SJCRH30 (cell line): ENCODE data around the gene PANX1. TPM values are rescaled to one million over a fixed set of nuclear protein-coding genes. Genes with fewer than 3 reads are reported as not detected.

ENCODE experiments used
- DNase-seq, 2 experiments: peaks; one replicate each; pipeline ENCODE4 v3.0.0-alpha.2; 2015 to 2020
- H3K27ac ChIP-seq: fragments of 250-450 bp; sonication (Bioruptor Pico); 2 replicates; pipeline ENCODE4 v1.5.1; 2020; ENCODE audit warnings: mild to moderate bottlenecking, moderate library complexity
- H3K27me3 ChIP-seq: fragments of 250-450 bp; sonication (Bioruptor Pico); 2 replicates; pipeline ENCODE4 v1.5.1; 2020; ENCODE audit warnings: mild to moderate bottlenecking, moderate library complexity
- H3K36me3 ChIP-seq: fragments of 250-450 bp; sonication (Bioruptor Pico); 2 replicates; pipeline ENCODE4 v1.5.1; 2020; ENCODE audit warnings: mild to moderate bottlenecking, moderate library complexity
- H3K4me1 ChIP-seq: fragments of 250-450 bp; sonication (Bioruptor Pico); 2 replicates; pipeline ENCODE4 v1.5.1; 2020; ENCODE audit warnings: mild to moderate bottlenecking, moderate library complexity
- H3K4me3 ChIP-seq: fragments of 250-450 bp; sonication (Bioruptor Pico); 2 replicates; pipeline ENCODE4 v1.5.1; 2020; ENCODE audit warnings: mild to moderate bottlenecking, moderate library complexity
- H3K9me3 ChIP-seq: fragments of 250-450 bp; sonication (Bioruptor Pico); replicated peaks from 2 replicates; pipeline ENCODE4 v1.5.1; 2020; ENCODE audit warnings: mild to moderate bottlenecking, moderate library complexity
- total RNA-seq: library from RNA; depleted of rRNA; stranded (reverse); fragments of >200 nt; shearing (Covaris generic); gene quantifications from 2 replicates; pipeline ENCODE4 v1.2.3, GENCODE V29; 2014; rRNA removed

PANX1 gene, protein sequence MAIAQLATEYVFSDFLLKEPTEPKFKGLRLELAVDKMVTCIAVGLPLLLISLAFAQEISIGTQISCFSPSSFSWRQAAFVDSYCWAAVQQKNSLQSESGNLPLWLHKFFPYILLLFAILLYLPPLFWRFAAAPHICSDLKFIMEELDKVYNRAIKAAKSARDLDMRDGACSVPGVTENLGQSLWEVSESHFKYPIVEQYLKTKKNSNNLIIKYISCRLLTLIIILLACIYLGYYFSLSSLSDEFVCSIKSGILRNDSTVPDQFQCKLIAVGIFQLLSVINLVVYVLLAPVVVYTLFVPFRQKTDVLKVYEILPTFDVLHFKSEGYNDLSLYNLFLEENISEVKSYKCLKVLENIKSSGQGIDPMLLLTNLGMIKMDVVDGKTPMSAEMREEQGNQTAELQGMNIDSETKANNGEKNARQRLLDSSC
- 22.1 and 22.5 TPM in 2 replicates for total RNA-seq

DNA sequence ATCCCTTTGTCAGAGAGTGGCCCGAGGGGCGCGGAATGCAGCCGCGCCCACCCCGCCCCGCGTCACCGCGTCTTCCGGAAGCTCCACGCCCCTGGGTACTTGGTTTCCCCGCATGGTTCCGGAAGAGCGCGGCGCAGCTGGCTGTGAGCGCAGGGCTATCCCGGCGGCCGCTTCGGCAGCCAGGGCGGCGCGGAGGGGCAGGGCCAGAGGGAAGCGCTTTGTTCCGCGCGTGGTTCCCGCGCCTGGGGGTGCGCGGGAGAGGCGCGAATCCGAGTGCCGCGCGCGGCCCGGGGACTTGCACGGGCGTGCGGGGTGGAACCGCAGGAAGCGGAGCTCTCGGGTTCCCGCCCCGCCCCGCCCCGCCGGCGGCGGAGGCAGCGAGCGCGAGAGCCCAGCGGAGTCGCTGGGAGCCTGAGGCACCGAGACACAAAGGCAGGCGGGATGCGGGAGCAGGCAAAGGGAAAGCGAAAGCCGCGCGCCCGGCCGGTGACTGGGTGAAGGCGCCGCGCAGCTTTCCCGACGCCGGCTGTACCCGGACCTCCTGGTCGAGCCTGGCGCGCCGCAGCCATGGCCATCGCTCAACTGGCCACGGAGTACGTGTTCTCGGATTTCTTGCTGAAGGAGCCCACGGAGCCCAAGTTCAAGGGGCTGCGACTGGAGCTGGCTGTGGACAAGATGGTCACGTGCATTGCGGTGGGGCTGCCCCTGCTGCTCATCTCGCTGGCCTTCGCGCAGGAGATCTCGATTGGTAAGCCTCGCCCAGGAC, at the start of gene PANX1:
Gene PANX1, plus strand, starts transcription at position 96 of the 766 bp plus-strand sequence. Its CDS starts 472 bp downstream, at position 568.
- DNase-seq, result peak; percentile 71 to 79
- Histone ChIP-seq H3K27ac (peak within 1 kb of the TSS; percentile 93), H3K36me3 (no peaks in the 10 kb centered on the region), H3K9me3 (no peaks in the 10 kb centered on the region), H3K4me1 (no peaks in the 10 kb centered on the region), H3K4me3 (peak within 1 kb of the TSS; percentile 88), H3K27me3 (no peaks in the 10 kb centered on the region)

DNA sequence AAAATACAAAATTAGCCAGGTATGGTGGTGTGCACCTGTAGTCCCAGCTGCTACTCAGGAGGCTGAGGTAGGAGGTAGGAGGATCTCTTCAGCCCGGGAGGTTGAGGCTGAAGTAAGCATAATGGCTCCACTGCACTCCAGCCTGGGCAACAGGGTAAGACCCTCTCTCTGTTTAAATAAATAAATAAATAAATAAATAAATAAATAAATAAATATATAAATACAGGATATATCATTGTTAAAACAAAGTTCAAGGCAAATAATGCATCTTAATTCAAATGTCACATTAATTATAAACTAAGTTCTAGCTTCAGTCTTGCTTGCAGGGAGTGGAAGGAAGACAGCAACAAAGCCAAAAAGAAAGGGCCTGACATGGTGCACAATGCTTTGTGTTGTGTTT, 44.5 kb upstream of the PANX1 start:
- H3K27ac ChIP-seq, result no peak overlapping the region
- H3K36me3 ChIP-seq, result no peaks in the 10 kb centered on the region

DNA sequence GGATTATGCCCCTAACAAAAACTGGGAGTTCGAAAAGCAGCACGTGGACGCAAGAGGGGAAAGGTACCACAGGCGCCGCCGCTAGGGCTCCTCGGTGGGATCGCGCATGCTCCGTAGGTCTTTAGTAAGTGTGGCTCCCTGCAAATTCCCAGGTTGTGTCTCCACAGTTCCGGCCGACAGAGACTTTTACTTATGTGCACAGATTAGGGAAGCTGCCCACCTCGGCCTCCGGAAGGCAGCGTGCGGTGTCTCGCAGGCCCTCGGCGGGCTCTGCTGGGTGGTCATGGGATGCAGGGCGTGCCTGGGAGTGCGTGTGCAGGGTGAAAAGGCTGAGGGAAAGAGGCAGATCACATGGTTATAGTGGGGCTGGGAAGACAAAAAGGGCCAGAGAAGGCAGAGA, 39.7 kb upstream of the PANX1 start:
- DNase-seq, result no peak
- H3K27me3 ChIP-seq, result no peaks in the 10 kb centered on the region
- no peaks in the 10 kb centered on the region for H3K4me1 ChIP-seq
- no peak overlapping the region for H3K27ac ChIP-seq
- no peak overlapping the region for H3K4me3 ChIP-seq
- no peaks in the 10 kb centered on the region for H3K36me3 ChIP-seq
- no peaks in the 10 kb centered on the region for H3K9me3 ChIP-seq

More for the DNA sequence above, 44.5 kb upstream of the PANX1 start:
- Histone ChIP-seq H3K4me1 (no peaks in the 10 kb centered on the region), H3K27me3 (no peaks in the 10 kb centered on the region), H3K4me3 (no peak overlapping the region), H3K9me3 (no peaks in the 10 kb centered on the region)
- DNase-seq, result no peak

DNA sequence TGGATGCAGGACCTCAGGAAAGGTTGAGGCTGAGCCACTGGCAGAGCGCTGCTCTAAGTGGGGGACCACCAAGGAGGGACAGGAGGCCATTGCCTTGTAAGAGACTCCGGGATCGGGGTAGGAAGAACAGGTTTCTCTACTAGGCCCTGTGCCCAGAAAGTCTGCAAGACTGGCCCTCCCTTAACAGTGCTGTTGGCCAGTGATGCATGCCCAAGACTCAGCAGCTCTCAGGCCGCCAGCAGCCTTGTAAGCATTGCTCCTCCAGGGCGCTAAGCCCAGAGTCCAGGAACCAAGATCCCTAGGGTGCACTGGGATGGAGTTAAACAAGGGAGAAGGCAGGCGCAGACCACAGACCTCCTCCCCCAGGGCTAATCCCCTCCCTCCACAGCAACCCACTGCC, 39.3 kb upstream of the PANX1 start:
- Histone ChIP-seq H3K9me3 (no peaks in the 10 kb centered on the region), H3K27ac (no peak overlapping the region), H3K36me3 (no peaks in the 10 kb centered on the region), H3K4me1 (no peaks in the 10 kb centered on the region), H3K27me3 (no peaks in the 10 kb centered on the region), H3K4me3 (no peak overlapping the region)
- DNase-seq, result no peak

DNA sequence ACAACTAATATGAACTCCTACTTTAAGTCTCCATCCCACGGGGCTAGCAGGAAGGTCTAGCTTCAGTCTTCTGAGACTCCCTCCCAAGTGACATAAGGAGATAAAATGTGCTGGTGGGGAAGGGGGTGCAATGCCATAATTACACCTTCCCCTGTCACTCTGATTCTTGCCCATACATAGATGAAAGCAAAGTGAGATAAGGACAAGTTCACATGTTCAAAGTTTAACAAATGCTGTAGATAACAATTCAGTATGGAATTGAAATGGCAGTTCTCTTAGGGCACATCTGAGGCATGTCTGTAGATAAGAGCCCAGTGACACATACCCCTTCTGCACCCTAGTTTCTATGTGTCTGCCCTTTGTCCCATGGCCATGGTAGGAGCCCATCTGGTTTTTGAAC, 38.2 kb upstream of the PANX1 start:
- no peaks in the 10 kb centered on the region for H3K36me3 ChIP-seq
- no peak overlapping the region for H3K4me3 ChIP-seq
- no peaks in the 10 kb centered on the region for H3K4me1 ChIP-seq
- H3K27me3 ChIP-seq, result no peaks in the 10 kb centered on the region
- no peaks in the 10 kb centered on the region for H3K9me3 ChIP-seq
- no peak for DNase-seq
- no peak overlapping the region for H3K27ac ChIP-seq

DNA sequence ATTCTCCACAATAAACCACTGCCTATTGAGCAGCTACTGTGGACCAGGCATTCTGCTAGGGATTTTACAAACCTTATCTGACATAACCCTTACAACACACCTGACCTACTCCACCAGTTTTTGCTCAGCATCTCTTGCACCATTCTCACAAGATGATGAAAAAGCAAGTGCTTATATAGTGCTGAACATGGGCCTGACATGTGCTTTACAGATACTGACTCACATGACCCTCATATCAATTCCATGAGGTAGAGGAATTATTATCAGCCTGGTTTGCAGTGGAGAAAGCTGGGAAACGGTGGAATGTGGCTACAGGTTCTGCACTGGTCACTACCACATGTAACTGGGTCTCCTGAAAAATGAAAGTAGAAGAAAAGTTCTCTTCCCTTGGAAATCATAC, 37.5 kb upstream of the PANX1 start:
- H3K27ac ChIP-seq, result no peak overlapping the region
- H3K27me3 ChIP-seq, result no peaks in the 10 kb centered on the region
- no peaks in the 10 kb centered on the region for H3K36me3 ChIP-seq
- H3K4me3 ChIP-seq, result no peak overlapping the region
- H3K9me3 ChIP-seq, result no peaks in the 10 kb centered on the region
- no peaks in the 10 kb centered on the region for H3K4me1 ChIP-seq
- DNase-seq, result no peak

DNA sequence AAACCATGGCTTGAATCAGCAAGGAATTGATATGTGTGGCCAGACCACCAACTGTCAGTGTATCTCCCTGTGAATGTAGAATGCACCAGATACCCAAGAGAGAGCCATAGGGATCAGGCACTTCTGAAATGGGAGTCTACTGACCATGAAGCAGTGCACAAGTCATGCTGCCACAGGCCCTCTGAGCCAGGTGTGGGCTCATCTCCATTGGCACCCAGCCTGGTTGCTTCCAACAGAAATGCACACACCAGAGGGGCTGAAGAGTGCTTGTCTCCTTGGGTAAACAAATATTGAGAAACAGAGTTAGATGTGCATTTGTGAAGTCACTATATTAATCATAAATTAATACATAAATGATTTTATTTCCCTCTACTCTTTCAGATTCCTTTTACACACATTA, 28.4 kb upstream of the PANX1 start:
- Histone ChIP-seq H3K4me1 (no peaks in the 10 kb centered on the region), H3K27ac (no peak overlapping the region), H3K4me3 (no peak overlapping the region), H3K9me3 (no peaks in the 10 kb centered on the region), H3K36me3 (no peaks in the 10 kb centered on the region), H3K27me3 (no peaks in the 10 kb centered on the region)
- no peak for DNase-seq

DNA sequence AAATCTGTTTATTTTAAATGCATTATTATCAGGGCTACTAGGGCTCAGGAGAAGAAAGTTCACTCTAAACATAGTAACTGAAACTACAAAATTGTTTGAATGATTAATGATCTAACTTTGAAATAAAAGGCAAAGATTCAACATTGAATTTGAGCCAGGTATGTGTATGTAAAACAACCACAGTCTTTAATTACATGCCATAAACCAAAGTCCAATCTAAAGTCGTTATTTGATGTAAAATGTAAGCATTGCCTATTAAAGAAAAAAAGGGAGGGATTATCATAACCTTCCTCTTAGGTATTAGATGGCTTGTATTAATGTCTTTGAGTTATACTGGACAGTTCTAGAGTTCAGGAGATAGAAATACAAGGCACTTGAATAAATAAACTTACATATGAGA, 25.2 kb upstream of the PANX1 start:
- Histone ChIP-seq H3K27ac (no peak overlapping the region), H3K27me3 (no peaks in the 10 kb centered on the region), H3K36me3 (no peaks in the 10 kb centered on the region), H3K4me1 (no peaks in the 10 kb centered on the region), H3K9me3 (no peaks in the 10 kb centered on the region), H3K4me3 (no peak overlapping the region)
- no peak for DNase-seq

DNA sequence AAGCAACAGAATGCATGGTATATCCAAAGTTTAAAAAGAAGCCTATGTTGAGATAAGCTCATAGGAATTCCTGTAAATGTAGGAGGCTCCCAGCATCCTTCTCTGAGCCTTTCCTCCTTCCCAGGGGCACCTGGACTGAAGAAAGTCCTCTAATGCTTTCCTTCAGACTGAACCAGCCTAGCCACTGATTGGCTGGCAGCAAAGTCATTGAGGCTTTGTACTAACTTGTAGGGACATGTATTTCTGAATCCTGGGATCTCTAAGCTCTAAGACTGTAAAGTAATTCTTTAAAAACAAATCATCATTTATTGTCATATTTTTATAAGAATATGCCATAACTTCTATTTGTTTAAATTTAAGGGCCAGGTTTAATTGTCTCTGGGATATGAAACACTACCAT, 23.9 kb upstream of the PANX1 start:
- no peak overlapping the region for H3K4me3 ChIP-seq
- H3K27me3 ChIP-seq, result no peaks in the 10 kb centered on the region
- H3K9me3 ChIP-seq, result no peaks in the 10 kb centered on the region
- no peak overlapping the region for H3K27ac ChIP-seq
- H3K36me3 ChIP-seq, result no peaks in the 10 kb centered on the region
- no peak for DNase-seq
- no peaks in the 10 kb centered on the region for H3K4me1 ChIP-seq

DNA sequence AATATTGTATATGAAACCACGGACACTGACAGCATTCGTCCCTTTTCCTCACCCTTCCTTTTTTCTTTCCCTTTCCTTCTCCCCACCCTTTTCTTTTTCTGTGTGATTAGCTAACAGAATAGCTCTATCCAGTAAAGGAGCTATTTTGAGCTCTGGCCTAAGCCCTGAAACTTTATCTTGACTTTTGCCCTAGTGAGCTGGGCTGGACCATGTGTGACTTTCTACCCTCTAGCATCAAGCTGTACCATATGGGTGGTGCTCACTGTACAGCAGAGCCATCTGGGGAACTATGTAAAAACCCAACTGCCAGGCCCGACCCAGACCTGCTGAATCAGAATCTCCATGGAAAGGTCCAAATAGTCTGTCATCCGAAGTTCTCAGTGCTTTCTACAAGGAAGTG, 21.9 kb upstream of the PANX1 start:
- H3K4me3 ChIP-seq, result no peak overlapping the region
- no peak for DNase-seq
- H3K9me3 ChIP-seq, result no peaks in the 10 kb centered on the region
- no peaks in the 10 kb centered on the region for H3K27me3 ChIP-seq
- no peaks in the 10 kb centered on the region for H3K4me1 ChIP-seq
- H3K27ac ChIP-seq, result no peak overlapping the region
- H3K36me3 ChIP-seq, result no peaks in the 10 kb centered on the region

DNA sequence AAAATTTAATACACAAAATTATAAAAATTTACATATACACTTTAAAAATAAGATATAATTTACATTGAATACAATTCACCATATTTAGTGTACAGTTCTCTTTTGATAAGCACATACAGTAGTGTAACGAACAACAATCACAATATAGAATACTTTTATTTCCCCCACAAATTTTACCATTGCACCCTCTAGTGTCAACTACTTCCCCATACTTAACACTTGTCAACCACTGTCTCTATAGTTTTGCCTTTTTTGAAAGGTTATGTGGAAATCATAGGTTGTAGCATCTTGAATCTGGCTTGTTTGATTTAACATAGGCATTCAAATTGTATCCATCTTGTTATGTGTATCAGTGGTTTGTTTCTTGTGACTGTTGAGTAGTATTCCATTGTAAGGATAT, 21.3 kb upstream of the PANX1 start:
- Histone ChIP-seq H3K27ac (no peak overlapping the region), H3K9me3 (no peaks in the 10 kb centered on the region), H3K4me3 (no peak overlapping the region), H3K36me3 (no peaks in the 10 kb centered on the region), H3K27me3 (no peaks in the 10 kb centered on the region), H3K4me1 (no peaks in the 10 kb centered on the region)
- no peak for DNase-seq

DNA sequence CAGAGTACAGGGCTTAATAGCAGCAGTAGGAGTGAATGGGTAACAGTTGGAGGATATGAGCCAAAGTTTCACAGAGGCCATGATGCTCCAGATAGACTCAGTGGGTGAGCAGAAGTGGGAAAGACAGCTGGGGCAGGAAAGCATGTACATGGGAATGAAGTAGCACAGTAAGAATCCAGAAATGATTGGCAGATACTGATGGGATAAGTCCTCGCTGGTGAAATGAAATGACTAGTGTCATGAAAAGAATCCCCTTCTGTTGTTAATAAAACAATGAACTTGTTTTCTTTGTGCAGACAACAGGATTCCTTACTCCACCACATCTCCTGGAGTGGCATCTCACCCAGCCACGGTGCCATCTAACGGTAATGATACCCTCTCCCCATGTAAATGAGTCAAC, 17.4 kb upstream of the PANX1 start:
- DNase-seq, result no peak
- H3K9me3 ChIP-seq, result no peaks in the 10 kb centered on the region
- no peaks in the 10 kb centered on the region for H3K4me1 ChIP-seq
- H3K27me3 ChIP-seq, result no peaks in the 10 kb centered on the region
- no peak overlapping the region for H3K4me3 ChIP-seq
- no peak overlapping the region for H3K27ac ChIP-seq
- no peaks in the 10 kb centered on the region for H3K36me3 ChIP-seq

DNA sequence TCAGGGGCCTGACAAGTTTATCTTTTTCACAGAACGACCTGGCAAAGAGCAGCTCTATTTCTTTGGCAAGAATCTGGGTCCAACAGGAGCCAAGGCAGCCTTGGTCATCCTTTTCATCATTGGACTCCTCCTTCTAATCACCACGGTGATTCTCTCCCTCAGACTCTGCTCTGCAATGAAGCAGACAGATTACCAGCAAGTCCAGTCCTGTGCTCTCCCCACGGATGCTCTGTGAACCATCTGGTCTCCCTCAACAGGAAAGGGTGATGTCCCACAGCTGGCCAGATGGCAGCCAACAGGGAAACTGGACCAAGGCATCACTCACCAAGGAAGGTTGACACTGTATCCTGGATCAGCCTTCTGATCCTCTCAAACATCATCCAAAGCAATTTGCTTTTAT, 17.0 kb upstream of the PANX1 start:
- H3K36me3 ChIP-seq, result no peaks in the 10 kb centered on the region
- no peak overlapping the region for H3K27ac ChIP-seq
- no peaks in the 10 kb centered on the region for H3K27me3 ChIP-seq
- no peak overlapping the region for H3K4me3 ChIP-seq
- DNase-seq, result no peak
- H3K4me1 ChIP-seq, result no peaks in the 10 kb centered on the region
- H3K9me3 ChIP-seq, result no peaks in the 10 kb centered on the region

DNA sequence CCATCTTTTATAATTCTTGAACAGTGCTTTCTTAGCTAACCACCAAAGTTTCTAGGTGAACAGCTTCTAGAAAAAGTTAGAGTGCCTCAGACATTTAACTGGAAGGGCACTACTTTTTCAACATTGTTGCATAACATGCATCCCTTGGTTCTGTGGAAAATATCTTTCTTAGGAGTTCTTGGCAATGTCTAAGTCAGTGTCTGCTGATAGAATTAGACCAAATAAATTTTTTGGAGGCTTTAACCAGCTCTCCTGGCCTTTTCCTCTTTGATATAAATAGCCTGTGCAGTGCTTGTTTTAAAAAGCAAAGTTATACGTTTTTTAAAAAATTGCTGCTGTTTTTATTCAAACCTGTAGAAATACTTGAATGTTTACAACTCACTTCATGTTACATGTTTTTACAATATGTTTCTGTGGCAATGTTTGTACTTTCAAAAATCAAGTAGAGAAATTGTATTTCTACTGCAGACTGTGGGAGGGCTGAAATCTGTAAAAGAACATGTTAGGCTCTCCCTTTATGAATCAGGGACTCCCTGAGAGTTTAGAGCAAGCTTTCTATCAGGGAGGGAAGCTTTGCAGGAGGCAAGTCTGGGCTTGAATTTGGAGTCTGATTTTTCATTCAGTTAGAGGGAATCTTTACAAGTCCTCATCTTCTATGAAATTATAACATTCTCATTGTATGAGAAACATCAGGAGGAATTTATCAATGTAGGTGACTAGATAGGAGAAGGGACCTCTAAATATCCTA, 16.3 kb upstream of the PANX1 start:
- Histone ChIP-seq H3K4me1 (no peaks in the 10 kb centered on the region), H3K4me3 (no peak overlapping the region), H3K36me3 (no peaks in the 10 kb centered on the region), H3K27me3 (no peaks in the 10 kb centered on the region), H3K9me3 (no peaks in the 10 kb centered on the region), H3K27ac (no peak overlapping the region)
- DNase-seq, result no peak

DNA sequence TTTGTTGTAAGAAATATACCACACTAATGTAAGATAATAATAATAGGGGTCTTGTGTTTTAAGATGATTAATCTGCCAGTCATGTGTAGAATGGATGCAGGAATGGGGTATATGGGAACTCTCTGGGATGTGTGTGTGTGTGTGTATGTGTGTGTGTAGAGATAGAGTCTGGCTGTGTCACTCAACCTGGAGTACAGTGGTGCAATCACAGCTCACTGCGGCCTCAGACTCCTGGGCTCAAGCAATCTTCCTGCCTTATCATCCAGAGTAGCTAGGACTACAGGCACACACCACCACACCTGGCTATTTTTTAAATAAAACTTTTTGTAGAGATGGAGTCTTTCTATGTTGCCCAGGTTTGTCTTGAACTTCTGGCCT, 11.5 kb upstream of the PANX1 start:
- H3K27me3 ChIP-seq, result no peaks in the 10 kb centered on the region
- no peaks in the 10 kb centered on the region for H3K9me3 ChIP-seq
- DNase-seq, result no peak
- no peak overlapping the region for H3K4me3 ChIP-seq
- H3K36me3 ChIP-seq, result no peaks in the 10 kb centered on the region
- H3K4me1 ChIP-seq, result no peaks in the 10 kb centered on the region
- no peak overlapping the region for H3K27ac ChIP-seq
